HCT116 (cell line): ENCODE measurements around the gene ESCO1. TPM values are rescaled to one million over a fixed set of nuclear protein-coding genes. Genes with fewer than 3 reads are reported as not detected.

ENCODE experiments used
- ATAC-seq: fragments of 200-7000 bp; cut with Tn5 transposase; 2 replicates; pipeline ENCODE4 v1.9.1; 2020; ENCODE audit warnings: mild to moderate bottlenecking, moderate library complexity
- BruUV-seq: library from RNA; stranded (reverse); fragments of 400-500 nt; replicated peaks from 2 replicates; lab custom pipeline; 2021; lab: Mats Ljungman, UMichigan
- CTCF ChIA-PET: fragments of 300-600 bp; sonication (Branson Sonifier 250); formaldehyde crosslinking; loops from one replicate; lab custom pipeline; 2021; ENCODE audit warnings: antibody characterized with exemption; lab: Charles Lee
- POLR2A ChIA-PET: fragments of 300-600, 350-600 bp; sonication (Branson Sonifier 250); formaldehyde crosslinking; loops from one replicate; lab custom pipeline; 2021; ENCODE audit warnings: antibody characterized with exemption; lab: Charles Lee
- RAD21 ChIA-PET, 2 experiments: fragments of 300-600 bp; sonication (Branson Sonifier 250); formaldehyde crosslinking; loops; one replicate each; lab custom pipeline; 2023; ENCODE audit warnings: low total read pairs in 2 of 2; ENCODE audit not compliant: uncharacterized antibody in 2 of 2, unreplicated experiment in 2 of 2, low non-redundant PET in 1 of 2; lab: Charles Lee
- DNase-seq: peaks from one replicate; pipeline ENCODE4 v3.0.0-alpha.2; 2010; ENCODE audit warnings: low read depth, low spot score
- H2AFZ ChIP-seq: fragments of 200-600 bp; shearing (Covaris generic), sonication (generic); 2 replicates; pipeline ENCODE4 v1.6.1; 2017; ENCODE audit warnings: low read depth, mixed run types, mixed read lengths, antibody characterized with exemption, low read length; ENCODE audit not compliant: poor library complexity, severe bottlenecking
- H3K27ac ChIP-seq: 2 replicates; pipeline ENCODE4 v1.5.1; 2012; ENCODE audit warnings: low read depth, low read length
- H3K27me3 ChIP-seq: fragments of 200-600 bp; sonication (generic); 2 replicates; pipeline ENCODE4 v1.6.1; 2016; ENCODE audit warnings: mixed run types, low read length, mixed read lengths; ENCODE audit not compliant: insufficient read depth
- H3K36me3 ChIP-seq, 2 experiments: fragments of 200-500 bp in 1 of 2; fragments of 200-600 bp in 1 of 2; sonication (Bioruptor generic) in 1 of 2; sonication (generic) in 1 of 2; 2 replicates each; pipeline versions ENCODE4 v1.5.1 to v1.6.1; 2014 to 2016; ENCODE audit warnings: low read length in 2 of 2, inconsistent platforms in 1 of 2, mixed read lengths in 1 of 2, mixed run types in 1 of 2; ENCODE audit not compliant: insufficient read depth in 2 of 2, control insufficient read depth in 1 of 2
- H3K4me1 ChIP-seq, 2 experiments: fragments of 200-600 bp in 1 of 2; sonication (generic) in 1 of 2; 2 replicates each; pipeline versions ENCODE4 v1.5.1 to v1.6.1; 2012 to 2017; ENCODE audit warnings: low read length in 2 of 2, inconsistent platforms in 1 of 2, mild to moderate bottlenecking in 1 of 2, mixed read lengths in 1 of 2, mixed run types in 1 of 2, moderate library complexity in 1 of 2; ENCODE audit not compliant: insufficient read depth in 2 of 2, control insufficient read depth in 1 of 2
- H3K4me2 ChIP-seq: fragments of 200-600 bp; sonication (generic); 2 replicates; pipeline ENCODE4 v1.6.1; 2017; ENCODE audit warnings: mixed run types, low read length, mixed read lengths
- H3K4me3 ChIP-seq, 2 experiments: fragments of 200-600 bp in 1 of 2; sonication (generic) in 1 of 2; replicated peaks in 1 of 2; 2 replicates each; pipeline ENCODE4 v1.5.1; 2011 to 2016; ENCODE audit warnings: low read length in 2 of 2, control low read depth in 1 of 2, low read depth in 1 of 2, mild to moderate bottlenecking in 1 of 2, mixed read lengths in 1 of 2, mixed run types in 1 of 2
- H3K79me2 ChIP-seq: fragments of 200-600 bp; sonication (generic); 2 replicates; pipeline ENCODE4 v1.6.1; 2017; ENCODE audit warnings: mild to moderate bottlenecking, mixed run types, low read length, moderate library complexity, mixed read lengths; ENCODE audit not compliant: insufficient read depth
- H3K9ac ChIP-seq: fragments of 200-600 bp; sonication (generic); 2 replicates; pipeline ENCODE4 v1.6.1; 2016; ENCODE audit warnings: low read length, mixed read lengths
- H3K9me2 ChIP-seq: fragments of 200-600 bp; sonication (generic), shearing (Covaris generic); 2 replicates; pipeline ENCODE4 v1.6.1; 2017; ENCODE audit warnings: mixed run types, mild to moderate bottlenecking, moderate library complexity; ENCODE audit not compliant: insufficient read depth
- H3K9me3 ChIP-seq, 2 experiments: fragments of 200-500 bp in 1 of 2; fragments of 200-600 bp in 1 of 2; sonication (Bioruptor generic) in 1 of 2; sonication (generic) in 1 of 2; 2 replicates each; pipeline ENCODE4 v1.6.1; 2014 to 2017; ENCODE audit warnings: low read length in 2 of 2, mixed read lengths in 2 of 2, inconsistent platforms in 1 of 2, low read depth in 1 of 2, mild to moderate bottlenecking in 1 of 2, mixed run types in 1 of 2, moderate library complexity in 1 of 2; ENCODE audit not compliant: control insufficient read depth in 1 of 2, insufficient read depth in 1 of 2
- H4K20me1 ChIP-seq: fragments of 200-600 bp; sonication (generic), shearing (Covaris generic); 2 replicates; pipeline ENCODE4 v1.6.1; 2017; ENCODE audit warnings: mixed run types, mild to moderate bottlenecking, moderate library complexity; ENCODE audit not compliant: insufficient read depth
- ELF1 ChIP-seq: IDR thresholded peaks from 2 replicates; pipeline ENCODE4 v1.6.1; 2012; ENCODE audit warnings: low read depth, borderline replicate concordance
- EZH2 ChIP-seq: fragments of 200-600 bp; sonication (generic); IDR thresholded peaks from 2 replicates; pipeline ENCODE4 v1.6.1; 2017; ENCODE audit warnings: antibody characterized with exemption, mixed run types
- POLR2A ChIP-seq: IDR thresholded peaks from 2 replicates; pipeline ENCODE4 v1.7.0; 2011; ENCODE audit warnings: borderline replicate concordance; ENCODE audit not compliant: insufficient read depth, insufficient read length; ENCODE audit errors: extremely low read depth
- POLR2AphosphoS5 ChIP-seq: IDR thresholded peaks from 2 replicates; pipeline ENCODE4 v1.6.1; 2011; ENCODE audit warnings: mild to moderate bottlenecking, low read depth, low read length, moderate library complexity
- SIN3A ChIP-seq: IDR thresholded peaks from 2 replicates; pipeline ENCODE4 v1.6.1; 2012; ENCODE audit warnings: low read depth
- SRF ChIP-seq: IDR thresholded peaks from 2 replicates; pipeline ENCODE4 v1.6.1; 2012; ENCODE audit warnings: low read depth
- TCF7L2 ChIP-seq: IDR thresholded peaks from 2 replicates; pipeline ENCODE4 v1.7.0; 2011; ENCODE audit warnings: borderline replicate concordance, inconsistent platforms; ENCODE audit not compliant: insufficient read depth, insufficient read length; ENCODE audit errors: extremely low read depth
- ZFX ChIP-seq: fragments of 450-650 bp; IDR thresholded peaks from 2 replicates; pipeline ENCODE4 v1.6.1; 2017
- intact Hi-C: fragments of 100-400 bp; cut with micrococcal nuclease; formaldehyde crosslinking; loops from 2 replicates; pipeline ENCODE4 v1.10.0; 2022
- total RNA-seq: library from RNA; stranded (reverse); gene quantifications from one replicate; pipeline ENCODE4 v1.2.1, GENCODE V29; 2021; ENCODE audit not compliant: unreplicated experiment
- TF ChIP-seq, protein P1 (sequence below), 3 experiments: fragments of 200-600 bp in 1 of 3; sonication (generic) in 1 of 3; IDR thresholded peaks in 2 of 3; conservative IDR thresholded peaks in 1 of 3; 2 replicates each; pipeline ENCODE4 v1.5.1; 2012 to 2017; ENCODE audit warnings: low read depth in 2 of 3, low read length in 2 of 3, antibody characterized with exemption in 1 of 3, borderline replicate concordance in 1 of 3, control low read depth in 1 of 3, mild to moderate bottlenecking in 1 of 3, mixed read lengths in 1 of 3, mixed run types in 1 of 3, moderate library complexity in 1 of 3; ENCODE audit not compliant: insufficient read depth in 1 of 3
- TF ChIP-seq, protein P2 (sequence below): IDR thresholded peaks from 2 replicates; pipeline ENCODE4 v1.6.1; 2011; ENCODE audit warnings: mild to moderate bottlenecking, low read length, moderate library complexity; ENCODE audit not compliant: insufficient replicate concordance; ENCODE audit errors: extremely low read depth
- TF ChIP-seq, protein P3 (sequence below): IDR thresholded peaks from 2 replicates; pipeline ENCODE4 v1.6.1; 2012

The ESCO1 gene
- total RNA-seq, 1 experiment from 2014 or later, result 19.6 TPM

DNA sequence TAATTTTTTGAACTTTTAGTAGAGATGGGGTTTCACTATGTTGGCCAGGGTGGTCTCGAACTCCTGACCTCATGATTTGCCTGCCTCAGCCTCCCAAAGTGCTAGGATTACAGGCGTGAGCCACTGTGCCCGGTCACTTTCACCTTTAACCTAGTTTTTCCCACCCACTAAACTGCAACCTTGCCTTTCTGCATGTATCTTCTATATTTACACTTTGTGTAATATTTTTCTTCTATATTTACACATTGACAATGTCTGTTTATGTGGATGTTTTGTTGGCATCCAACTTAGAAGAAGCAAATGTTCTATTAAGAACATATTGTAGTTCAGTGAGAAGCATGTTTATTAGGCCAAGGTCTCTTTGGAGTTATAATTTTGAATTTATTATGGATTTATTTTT, 38.3 kb upstream of the ESCO1 start:
- intact Hi-C loops, result no loop called here

More for the DNA sequence above, 38.3 kb upstream of the ESCO1 start:
- ChIA-PET RAD21 (interaction anchor here in 1 of 2 experiments (0.7 kb wide), 1 partner anchor 107 kb away, joined by 5 read pairs; no protein-coding TSS in a partner anchor), POLR2A (no interaction called here), CTCF (no interaction called here)
- Histone ChIP-seq H3K4me3 (no peak overlapping the region), H3K79me2 (no peaks in the 10 kb centered on the region), H3K4me1 (peaks cover 7 to 25% of the 10 kb centered on the region in 2 experiments), H4K20me1 (no peaks in the 10 kb centered on the region), H3K36me3 (0 out of 4 replicates have a peak, but pooled peaks cover 0 to 4% of the 10 kb centered on the region in 2 experiments), H3K4me2 (no peak overlapping the region), H3K27ac (no peak overlapping the region), H3K9me2 (no peaks in the 10 kb centered on the region), H3K9me3 (no peaks in the 10 kb centered on the region), H3K27me3 (no peaks in the 10 kb centered on the region), H2AFZ (no peak overlapping the region), H3K9ac (no peak overlapping the region)
- no peak for TF ChIP-seq TCF7L2
- TF ChIP-seq EZH2, result no peak
- TF ChIP-seq ZFX, result no peak
- no peak for TF ChIP-seq ELF1
- TF ChIP-seq POLR2AphosphoS5, result no peak
- no peak for TF ChIP-seq SRF
- TF ChIP-seq, protein P1, sequence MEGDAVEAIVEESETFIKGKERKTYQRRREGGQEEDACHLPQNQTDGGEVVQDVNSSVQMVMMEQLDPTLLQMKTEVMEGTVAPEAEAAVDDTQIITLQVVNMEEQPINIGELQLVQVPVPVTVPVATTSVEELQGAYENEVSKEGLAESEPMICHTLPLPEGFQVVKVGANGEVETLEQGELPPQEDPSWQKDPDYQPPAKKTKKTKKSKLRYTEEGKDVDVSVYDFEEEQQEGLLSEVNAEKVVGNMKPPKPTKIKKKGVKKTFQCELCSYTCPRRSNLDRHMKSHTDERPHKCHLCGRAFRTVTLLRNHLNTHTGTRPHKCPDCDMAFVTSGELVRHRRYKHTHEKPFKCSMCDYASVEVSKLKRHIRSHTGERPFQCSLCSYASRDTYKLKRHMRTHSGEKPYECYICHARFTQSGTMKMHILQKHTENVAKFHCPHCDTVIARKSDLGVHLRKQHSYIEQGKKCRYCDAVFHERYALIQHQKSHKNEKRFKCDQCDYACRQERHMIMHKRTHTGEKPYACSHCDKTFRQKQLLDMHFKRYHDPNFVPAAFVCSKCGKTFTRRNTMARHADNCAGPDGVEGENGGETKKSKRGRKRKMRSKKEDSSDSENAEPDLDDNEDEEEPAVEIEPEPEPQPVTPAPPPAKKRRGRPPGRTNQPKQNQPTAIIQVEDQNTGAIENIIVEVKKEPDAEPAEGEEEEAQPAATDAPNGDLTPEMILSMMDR (IDR thresholded peaks at IDR 0.05 in 2 of 3, conservative IDR thresholded peaks at IDR 0.05 in 1 of 3; ENCODE audit: borderline replicate concordance in 1 of 3, insufficient read depth in 1 of 3, low read depth in 2 of 3, low read length in 2 of 3), result no peak
- no peak for TF ChIP-seq POLR2A
- TF ChIP-seq, protein P2, sequence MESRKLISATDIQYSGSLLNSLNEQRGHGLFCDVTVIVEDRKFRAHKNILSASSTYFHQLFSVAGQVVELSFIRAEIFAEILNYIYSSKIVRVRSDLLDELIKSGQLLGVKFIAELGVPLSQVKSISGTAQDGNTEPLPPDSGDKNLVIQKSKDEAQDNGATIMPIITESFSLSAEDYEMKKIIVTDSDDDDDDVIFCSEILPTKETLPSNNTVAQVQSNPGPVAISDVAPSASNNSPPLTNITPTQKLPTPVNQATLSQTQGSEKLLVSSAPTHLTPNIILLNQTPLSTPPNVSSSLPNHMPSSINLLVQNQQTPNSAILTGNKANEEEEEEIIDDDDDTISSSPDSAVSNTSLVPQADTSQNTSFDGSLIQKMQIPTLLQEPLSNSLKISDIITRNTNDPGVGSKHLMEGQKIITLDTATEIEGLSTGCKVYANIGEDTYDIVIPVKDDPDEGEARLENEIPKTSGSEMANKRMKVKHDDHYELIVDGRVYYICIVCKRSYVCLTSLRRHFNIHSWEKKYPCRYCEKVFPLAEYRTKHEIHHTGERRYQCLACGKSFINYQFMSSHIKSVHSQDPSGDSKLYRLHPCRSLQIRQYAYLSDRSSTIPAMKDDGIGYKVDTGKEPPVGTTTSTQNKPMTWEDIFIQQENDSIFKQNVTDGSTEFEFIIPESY, result no peak
- TF ChIP-seq SIN3A, result no peak
- TF ChIP-seq, protein P3, sequence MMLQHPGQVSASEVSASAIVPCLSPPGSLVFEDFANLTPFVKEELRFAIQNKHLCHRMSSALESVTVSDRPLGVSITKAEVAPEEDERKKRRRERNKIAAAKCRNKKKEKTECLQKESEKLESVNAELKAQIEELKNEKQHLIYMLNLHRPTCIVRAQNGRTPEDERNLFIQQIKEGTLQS, result no peak
- BruUV-seq, result no TSS peak
- no peak for ATAC-seq
- DNase-seq, result no peak
